Stimulated activated naive CD8-positive, alpha-beta T cell treated with anti-CD3 and anti-CD28 coated beads, Interleukin-15, Interleukin-2, amounts not matched to agents 100 ng/mL and 50 ng/mL, for 24 hours (primary cell): Measurements from ENCODE around the gene CYP19A1.

Experiments
- H3K27ac Mint-ChIP-seq: one replicate; pipeline ENCODE4 v1.8.0; 2021; ENCODE audit warnings: mild to moderate bottlenecking, mixed read lengths
- H3K27me3 Mint-ChIP-seq: one replicate; pipeline ENCODE4 v1.8.0; 2021; ENCODE audit warnings: mixed read lengths
- H3K36me3 Mint-ChIP-seq: one replicate; pipeline ENCODE4 v1.8.0; 2021; ENCODE audit warnings: low read depth, mixed read lengths
- H3K4me1 Mint-ChIP-seq: one replicate; pipeline ENCODE4 v1.8.0; 2021; ENCODE audit warnings: low read depth, mixed read lengths
- H3K4me3 Mint-ChIP-seq: one replicate; pipeline ENCODE4 v1.8.0; 2021; ENCODE audit warnings: mild to moderate bottlenecking, mixed read lengths
- H3K9me3 Mint-ChIP-seq: one replicate; pipeline ENCODE4 v1.8.0; 2021; ENCODE audit warnings: mixed read lengths

The CYP19A1 gene

DNA sequence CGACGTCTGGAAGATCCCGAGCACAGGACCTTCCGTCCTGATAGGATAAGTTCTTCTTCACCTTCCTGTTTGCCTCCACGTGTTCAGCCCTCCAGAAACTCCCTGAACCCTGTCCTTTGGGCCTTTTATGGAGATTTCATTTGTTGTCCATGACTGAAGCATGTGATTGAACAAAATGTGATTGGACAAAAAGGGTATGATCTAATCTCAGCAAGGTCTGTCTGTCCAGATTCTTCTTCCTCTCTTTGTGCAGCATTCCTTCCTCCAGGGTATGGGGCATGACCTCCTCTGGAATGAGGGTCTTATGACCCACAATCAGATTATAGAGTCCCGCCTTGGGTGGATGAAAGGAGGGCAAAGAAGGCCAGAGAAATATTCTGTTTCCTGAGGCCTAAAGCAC is at the start of gene CYP19A1:
Gene CYP19A1, minus strand, starts transcription at position 101 of the 400 bp plus-strand sequence. CDS start 95,684 bp downstream, outside the sequence.
- H3K36me3 Mint-ChIP-seq = no peaks in the 10 kb centered on the region
- peaks cover 35% of the 10 kb centered on the region for H3K27me3 Mint-ChIP-seq
- H3K9me3 Mint-ChIP-seq = no peaks in the 10 kb centered on the region
- peaks cover 3% of the 10 kb centered on the region for H3K4me1 Mint-ChIP-seq
- no peak within 1 kb of the TSS for H3K27ac Mint-ChIP-seq
- no peak within 1 kb of the TSS for H3K4me3 Mint-ChIP-seq

DNA sequence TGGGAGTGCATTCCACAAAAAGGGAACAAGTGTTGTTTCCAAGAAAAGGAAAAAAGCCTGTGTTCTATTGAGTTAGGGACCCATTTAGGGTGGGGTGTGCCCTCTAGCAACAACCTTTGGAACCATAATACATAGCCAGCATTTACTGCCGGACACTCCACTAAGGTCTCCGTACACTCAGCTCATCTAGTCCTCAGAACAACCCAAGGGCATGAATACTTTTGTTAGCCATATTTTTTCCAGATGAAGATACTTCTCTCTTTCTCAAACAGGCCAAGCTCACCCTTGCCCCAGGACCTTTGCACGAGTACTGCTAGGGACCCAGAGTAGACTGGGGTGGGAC is 49.3 kb upstream of the CYP19A1 start:
- H3K4me1 Mint-ChIP-seq = no peaks in the 10 kb centered on the region
- no peaks in the 10 kb centered on the region for H3K9me3 Mint-ChIP-seq
- H3K36me3 Mint-ChIP-seq = no peaks in the 10 kb centered on the region
- no peak overlapping the region for H3K4me3 Mint-ChIP-seq
- no peak overlapping the region for H3K27ac Mint-ChIP-seq
- H3K27me3 Mint-ChIP-seq = peaks cover 8% of the 10 kb centered on the region

DNA sequence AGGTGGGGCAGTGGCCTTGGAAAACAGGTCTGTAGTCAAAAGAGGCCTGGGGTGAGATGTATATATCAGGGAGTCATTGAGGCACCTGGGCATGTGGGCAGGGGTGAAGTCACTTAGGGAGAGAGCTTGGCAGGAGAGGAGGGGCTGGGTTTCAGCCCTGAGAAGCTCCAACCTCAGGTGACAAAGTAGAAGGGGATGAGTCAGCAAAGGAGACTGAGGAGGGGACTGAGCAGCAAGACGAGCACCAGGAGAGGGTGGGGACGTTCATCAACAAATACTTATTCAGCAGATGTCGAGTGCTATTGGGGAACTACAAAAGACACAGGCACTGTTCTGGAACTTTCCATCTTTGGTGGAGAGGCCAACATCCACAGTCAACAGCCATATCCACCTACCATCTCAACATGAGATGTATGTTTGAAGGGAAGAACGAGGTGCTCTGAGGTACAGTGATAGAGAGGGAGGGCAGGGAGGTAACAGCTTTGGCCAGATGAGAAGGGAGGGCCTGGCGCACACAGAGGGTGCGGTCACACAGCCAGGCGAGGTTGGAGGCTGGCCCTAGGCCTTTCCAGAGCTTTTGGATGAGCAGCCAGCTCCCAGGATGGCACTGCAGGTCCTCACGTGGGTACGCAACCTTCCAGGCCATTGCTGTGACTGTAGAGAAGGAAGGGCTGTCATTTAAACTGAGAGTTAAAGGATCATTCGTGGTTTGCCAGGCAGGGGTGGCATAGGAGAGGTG is 48.7 kb upstream of the CYP19A1 start:
- H3K4me1 Mint-ChIP-seq = no peaks in the 10 kb centered on the region
- no peaks in the 10 kb centered on the region for H3K9me3 Mint-ChIP-seq
- peaks cover 9% of the 10 kb centered on the region for H3K27me3 Mint-ChIP-seq
- no peak overlapping the region for H3K4me3 Mint-ChIP-seq
- no peaks in the 10 kb centered on the region for H3K36me3 Mint-ChIP-seq
- no peak overlapping the region for H3K27ac Mint-ChIP-seq

DNA sequence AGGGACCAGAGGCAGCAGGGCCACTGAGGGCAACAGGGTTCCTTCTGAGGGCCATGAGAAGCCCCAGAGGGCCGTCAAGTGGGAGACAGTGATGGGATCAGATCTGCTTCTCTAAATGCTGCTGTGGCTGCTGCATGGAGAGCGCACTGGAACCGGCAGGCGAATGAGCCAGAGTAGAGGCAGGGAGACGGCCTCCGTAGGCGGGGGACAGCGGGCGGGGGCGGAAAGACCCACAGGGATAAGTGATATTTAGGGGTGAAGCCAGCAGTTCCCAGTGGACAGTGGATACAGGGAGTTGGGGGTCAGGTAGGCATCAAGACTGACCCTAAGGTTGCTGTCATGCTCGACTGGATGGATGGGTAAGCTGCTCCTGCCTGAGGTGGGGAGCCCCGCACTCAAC is 48.1 kb upstream of the CYP19A1 start:
- H3K9me3 Mint-ChIP-seq = no peaks in the 10 kb centered on the region
- H3K36me3 Mint-ChIP-seq = no peaks in the 10 kb centered on the region
- no peak overlapping the region for H3K27ac Mint-ChIP-seq
- peaks cover 16% of the 10 kb centered on the region for H3K27me3 Mint-ChIP-seq
- H3K4me3 Mint-ChIP-seq = no peak overlapping the region
- H3K4me1 Mint-ChIP-seq = no peaks in the 10 kb centered on the region

DNA sequence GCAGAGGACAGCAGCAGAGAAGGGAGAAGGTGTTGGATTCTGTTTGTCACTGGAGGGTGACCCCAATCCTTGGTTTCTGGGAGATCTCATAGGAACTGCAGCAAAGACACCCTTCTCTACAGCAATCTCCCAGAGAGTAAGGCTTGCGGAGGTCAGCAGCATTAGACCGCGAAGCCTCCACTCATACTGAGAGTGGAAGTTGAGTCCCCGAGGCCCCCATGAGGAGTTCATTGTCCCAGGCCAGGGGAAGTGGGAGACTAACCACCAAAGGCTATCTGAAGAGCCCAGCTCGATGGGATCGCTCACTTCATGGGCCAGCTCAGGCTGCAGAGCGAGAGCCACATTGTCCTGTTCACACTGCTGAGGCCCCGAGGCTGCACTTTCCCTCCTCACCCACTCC is 47.6 kb upstream of the CYP19A1 start:
- no peaks in the 10 kb centered on the region for H3K4me1 Mint-ChIP-seq
- no peaks in the 10 kb centered on the region for H3K36me3 Mint-ChIP-seq
- no peak overlapping the region for H3K4me3 Mint-ChIP-seq

DNA sequence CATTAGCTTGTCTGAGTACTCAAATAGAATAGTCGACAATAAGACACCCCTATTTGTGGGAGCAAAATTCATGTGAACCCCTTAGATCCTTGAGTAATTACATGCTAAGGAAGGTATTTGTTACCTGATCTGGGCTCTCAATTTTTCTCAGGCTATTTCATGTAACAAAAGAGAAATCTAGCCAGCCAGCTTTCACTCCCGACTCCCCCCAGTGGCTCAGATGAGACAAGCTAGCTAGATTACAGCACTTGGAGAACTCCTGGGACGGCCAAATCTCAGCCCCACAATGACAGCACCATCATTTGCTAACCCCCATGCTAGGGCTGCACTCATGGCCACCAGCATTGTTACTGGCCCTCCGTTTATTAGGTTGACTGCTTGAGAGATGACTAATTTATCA is 44.4 kb upstream of the CYP19A1 start:
- no peaks in the 10 kb centered on the region for H3K9me3 Mint-ChIP-seq
- H3K4me3 Mint-ChIP-seq = no peak overlapping the region
- peaks cover 17% of the 10 kb centered on the region for H3K27me3 Mint-ChIP-seq
- no peaks in the 10 kb centered on the region for H3K4me1 Mint-ChIP-seq
- H3K27ac Mint-ChIP-seq = no peak overlapping the region
- no peaks in the 10 kb centered on the region for H3K36me3 Mint-ChIP-seq

More for the DNA sequence above, 47.6 kb upstream of the CYP19A1 start:
- Mint-ChIP-seq H3K27me3 (peaks cover 17% of the 10 kb centered on the region), H3K9me3 (no peaks in the 10 kb centered on the region), H3K27ac (no peak overlapping the region)

DNA sequence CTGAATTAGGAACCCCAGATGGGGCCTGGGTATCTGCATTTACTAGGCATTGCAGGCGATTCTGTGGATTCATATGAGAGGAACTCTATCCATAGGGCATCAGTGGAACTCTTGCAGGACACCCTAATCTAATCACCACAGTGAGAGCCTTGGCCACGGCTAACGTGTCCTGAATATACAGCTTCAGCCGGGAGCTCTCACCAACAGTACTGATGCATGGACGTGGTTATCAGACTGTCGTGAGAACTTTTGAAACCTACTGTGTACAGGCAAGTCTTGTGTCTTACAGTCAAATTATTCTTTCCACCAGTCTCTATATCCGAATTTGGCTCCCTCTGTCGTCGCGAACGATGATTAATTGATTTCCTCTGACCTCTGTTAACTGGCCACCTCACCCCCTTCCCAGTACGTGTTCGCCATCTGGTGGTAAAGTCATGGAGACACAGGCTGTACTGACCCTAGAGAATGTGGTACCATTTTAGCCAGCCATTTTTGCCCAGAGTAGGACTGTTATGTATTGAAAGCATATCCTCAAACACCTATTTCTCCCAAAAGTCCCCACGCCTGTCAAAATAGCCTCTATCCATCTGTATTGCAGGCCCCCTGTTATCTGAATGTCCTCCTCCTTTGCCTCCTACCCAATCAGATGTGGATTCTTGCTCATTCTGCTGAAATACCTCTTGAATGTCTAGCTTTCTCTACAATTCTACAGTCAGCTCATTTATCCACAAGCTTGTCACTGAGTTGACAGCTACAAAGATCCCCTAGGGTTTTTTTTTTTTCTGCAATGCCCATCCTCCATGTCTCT is 42.8 kb upstream of the CYP19A1 start:
- H3K27me3 Mint-ChIP-seq = peaks cover 17% of the 10 kb centered on the region
- no peaks in the 10 kb centered on the region for H3K9me3 Mint-ChIP-seq
- H3K27ac Mint-ChIP-seq = no peak overlapping the region
- H3K4me1 Mint-ChIP-seq = no peaks in the 10 kb centered on the region
- H3K4me3 Mint-ChIP-seq = no peak overlapping the region
- no peaks in the 10 kb centered on the region for H3K36me3 Mint-ChIP-seq

DNA sequence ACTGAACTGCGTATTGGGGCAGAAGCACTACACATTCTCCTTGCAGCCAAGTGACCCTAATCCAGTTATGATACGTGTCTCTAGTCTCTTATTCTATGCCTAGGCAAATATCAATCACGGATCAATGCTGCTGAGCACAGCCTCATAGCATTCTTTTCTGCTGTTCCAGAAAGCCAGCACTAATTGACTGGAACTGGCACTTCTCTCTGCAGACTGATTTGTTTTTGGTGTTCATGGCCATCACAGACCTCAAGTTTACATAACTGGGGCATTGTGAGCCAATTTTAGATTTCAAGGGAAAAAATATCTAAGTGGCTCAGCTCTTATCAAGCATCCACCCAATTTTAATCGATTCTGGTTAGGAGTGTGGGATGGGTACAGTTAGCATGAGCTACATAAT is 41.0 kb upstream of the CYP19A1 start:
- Mint-ChIP-seq H3K27ac (no peak overlapping the region), H3K4me3 (no peak overlapping the region), H3K9me3 (no peaks in the 10 kb centered on the region), H3K4me1 (no peaks in the 10 kb centered on the region), H3K27me3 (peaks cover 13% of the 10 kb centered on the region), H3K36me3 (no peaks in the 10 kb centered on the region)

DNA sequence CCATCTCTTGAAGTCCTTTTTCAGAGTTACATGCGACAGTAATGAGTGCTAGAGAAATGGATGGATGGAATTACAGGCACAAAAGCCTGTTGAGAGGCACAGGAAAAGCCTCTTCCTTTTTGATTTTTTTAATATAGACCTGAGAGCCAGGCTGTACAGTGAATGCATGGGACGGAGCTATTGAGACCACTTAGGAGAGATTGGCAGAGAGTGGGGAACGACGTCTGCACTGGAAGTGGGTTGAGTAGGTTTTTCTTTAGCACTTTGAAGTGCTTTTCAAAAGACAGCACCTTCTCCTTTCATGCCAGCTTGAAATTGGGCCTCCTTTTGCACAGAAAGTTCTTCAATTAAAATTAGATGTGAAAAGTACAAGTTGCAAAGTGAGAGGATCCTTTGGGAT is 40.0 kb upstream of the CYP19A1 start:
- Mint-ChIP-seq H3K27me3 (peaks cover 13% of the 10 kb centered on the region), H3K9me3 (no peaks in the 10 kb centered on the region), H3K27ac (no peak overlapping the region), H3K4me1 (no peaks in the 10 kb centered on the region), H3K4me3 (no peak overlapping the region), H3K36me3 (no peaks in the 10 kb centered on the region)

DNA sequence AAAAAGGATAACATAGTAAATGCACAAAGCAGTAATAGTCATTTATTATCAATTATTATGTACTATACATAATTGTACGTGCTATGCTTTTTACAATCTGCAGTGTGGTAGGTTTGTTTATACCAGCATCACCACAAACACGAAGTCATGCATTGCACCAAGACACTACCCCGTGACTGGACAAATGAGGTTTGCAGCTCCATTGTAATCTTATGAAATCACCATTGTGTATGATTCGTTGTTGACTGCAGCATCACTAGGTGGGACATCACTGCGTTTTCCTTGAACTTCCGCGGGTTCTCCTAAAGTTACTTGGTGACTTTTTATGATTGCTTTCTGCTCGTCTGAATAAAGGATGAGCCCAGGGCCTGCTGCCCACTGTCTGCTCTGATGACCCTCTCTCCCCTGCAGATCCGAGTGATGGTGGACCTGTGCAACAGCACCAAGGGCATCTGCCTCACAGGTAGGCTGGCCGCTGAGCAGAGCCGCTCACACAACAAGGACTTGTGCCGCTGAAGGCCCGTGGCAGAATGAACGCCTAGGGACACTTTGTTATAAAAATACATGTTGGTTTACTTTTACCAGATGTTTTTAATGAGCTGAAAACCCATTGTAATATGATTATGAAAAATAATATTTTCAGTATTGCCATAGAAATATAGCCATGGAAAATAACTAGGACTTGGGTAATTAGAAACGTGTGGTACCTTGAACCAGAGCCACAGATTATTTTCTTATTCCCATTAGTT is 38.8 kb upstream of the CYP19A1 start:
- Mint-ChIP-seq H3K9me3 (no peaks in the 10 kb centered on the region), H3K27ac (no peak overlapping the region), H3K27me3 (peaks cover 8% of the 10 kb centered on the region), H3K4me1 (no peaks in the 10 kb centered on the region), H3K36me3 (no peaks in the 10 kb centered on the region), H3K4me3 (no peak overlapping the region)

DNA sequence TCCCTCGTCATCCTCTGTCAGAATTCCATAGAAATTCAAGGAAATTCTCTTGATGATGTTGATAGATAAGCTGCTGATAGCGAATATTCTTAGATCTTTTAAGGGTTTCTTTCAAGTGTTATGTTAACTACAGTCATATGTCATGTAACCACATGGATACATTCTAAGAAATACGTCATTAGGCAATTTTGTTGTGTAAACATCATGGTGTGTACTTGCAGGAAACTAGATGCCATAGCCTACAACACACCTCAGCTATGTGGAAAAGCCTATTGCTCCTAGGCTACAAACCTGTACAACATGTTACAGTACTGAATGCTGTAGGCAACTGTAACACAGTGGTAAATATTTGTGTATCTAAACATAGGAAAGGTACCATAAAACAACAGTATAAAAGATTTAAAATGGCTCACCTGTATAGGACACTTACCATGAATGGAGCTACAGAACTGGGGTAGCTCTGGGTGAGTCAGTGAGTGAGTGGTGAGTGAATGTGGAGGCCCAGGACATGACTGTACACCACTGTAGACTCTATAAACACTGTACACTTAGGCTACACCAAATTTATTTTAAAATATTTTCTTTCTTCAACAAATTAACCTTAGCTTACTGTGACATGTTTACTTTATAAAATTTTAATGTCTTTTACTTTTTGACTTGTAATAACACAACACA is 37.7 kb upstream of the CYP19A1 start:
- Mint-ChIP-seq H3K4me3 (no peak overlapping the region), H3K9me3 (no peaks in the 10 kb centered on the region), H3K4me1 (no peaks in the 10 kb centered on the region), H3K27ac (no peak overlapping the region), H3K36me3 (no peaks in the 10 kb centered on the region), H3K27me3 (no peaks in the 10 kb centered on the region)

DNA sequence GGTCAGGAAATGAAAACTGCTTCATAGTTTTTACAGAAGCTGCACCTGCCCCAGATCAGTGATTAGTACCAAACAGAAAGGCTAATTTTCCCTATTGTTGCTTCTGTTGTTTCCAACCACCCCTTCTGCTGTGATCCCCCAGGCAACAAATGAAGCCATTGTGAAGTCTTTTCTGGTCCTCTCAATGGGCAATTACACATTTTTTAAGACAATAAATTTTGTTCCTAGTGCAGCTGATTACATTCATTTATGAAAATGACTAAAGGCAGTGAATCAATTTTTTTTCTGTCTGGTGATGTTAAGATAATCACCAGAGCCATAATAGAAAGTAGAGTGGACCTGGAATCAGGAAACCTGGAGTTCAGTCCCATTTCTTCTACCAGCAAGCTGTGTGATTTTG is 35.7 kb upstream of the CYP19A1 start:
- Mint-ChIP-seq H3K36me3 (no peaks in the 10 kb centered on the region), H3K4me1 (no peaks in the 10 kb centered on the region)

DNA sequence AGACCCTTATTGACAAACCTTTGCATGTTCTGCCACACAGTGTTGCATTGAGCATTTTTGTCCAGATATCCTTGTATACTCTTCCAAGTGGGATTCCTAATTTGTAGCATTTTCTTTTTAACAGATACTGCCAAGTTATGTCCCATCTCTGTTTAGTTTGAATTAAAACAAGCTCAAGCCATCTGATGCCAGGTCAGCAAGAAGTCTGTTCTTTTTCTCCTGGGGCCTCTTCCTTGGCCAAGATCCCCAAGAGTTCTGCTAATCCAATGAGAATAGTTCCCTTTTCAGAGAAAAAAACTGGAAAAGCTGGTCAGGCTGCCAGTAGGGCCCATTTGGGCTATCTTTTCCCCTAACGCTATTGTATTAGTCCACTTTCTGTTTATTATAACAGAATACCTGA is 32.9 kb upstream of the CYP19A1 start:
- H3K36me3 Mint-ChIP-seq = no peaks in the 10 kb centered on the region
- H3K4me3 Mint-ChIP-seq = no peak overlapping the region
- no peak overlapping the region for H3K27ac Mint-ChIP-seq
- H3K4me1 Mint-ChIP-seq = no peaks in the 10 kb centered on the region
- H3K27me3 Mint-ChIP-seq = no peaks in the 10 kb centered on the region
- H3K9me3 Mint-ChIP-seq = no peaks in the 10 kb centered on the region

More for the DNA sequence above, 35.7 kb upstream of the CYP19A1 start:
- H3K9me3 Mint-ChIP-seq = no peaks in the 10 kb centered on the region
- H3K27me3 Mint-ChIP-seq = no peaks in the 10 kb centered on the region
- H3K4me3 Mint-ChIP-seq = no peak overlapping the region
- H3K27ac Mint-ChIP-seq = no peak overlapping the region

DNA sequence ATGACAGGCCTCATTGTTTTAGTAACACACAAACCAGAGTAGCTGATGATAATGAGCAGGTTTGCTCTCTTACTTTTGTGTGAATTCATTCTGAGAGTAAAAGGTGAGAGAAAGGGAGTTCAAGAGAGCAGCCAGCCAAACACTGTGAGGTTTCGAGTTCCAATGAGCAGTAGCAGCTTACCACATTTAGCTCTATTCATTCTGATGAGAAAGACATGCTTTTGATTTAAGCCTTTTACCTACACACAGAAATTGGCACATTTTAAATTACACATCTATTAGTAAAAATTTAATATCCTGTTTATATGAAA is 31.0 kb upstream of the CYP19A1 start:
- Mint-ChIP-seq H3K27ac (no peak overlapping the region), H3K36me3 (no peaks in the 10 kb centered on the region), H3K9me3 (no peaks in the 10 kb centered on the region), H3K4me3 (no peak overlapping the region), H3K4me1 (no peaks in the 10 kb centered on the region), H3K27me3 (no peaks in the 10 kb centered on the region)
